Endothelial cell of umbilical vein (primary cell): ENCODE results near the gene ADAM22. TPM values are rescaled to one million over a fixed set of nuclear protein-coding genes. Genes with fewer than 3 reads are reported as not detected.

Experiments used
- BruUV-seq: library from RNA; stranded (reverse); fragments of 400-500 nt; replicated peaks from 2 replicates; lab custom pipeline; 2021; lab: Mats Ljungman, UMichigan
- CTCF ChIA-PET: fragments of 300-600, 350-600 bp; sonication (Branson Sonifier 250); formaldehyde crosslinking; loops from one replicate; lab custom pipeline; 2021; ENCODE audit warnings: antibody characterized with exemption, inconsistent platforms; lab: Charles Lee
- POLR2A ChIA-PET: fragments of 300-600, 350-600 bp; sonication (Branson Sonifier 250); formaldehyde crosslinking; loops from one replicate; lab custom pipeline; 2021; ENCODE audit warnings: antibody characterized with exemption, inconsistent platforms; lab: Charles Lee
- DNase-seq: peaks from one replicate; pipeline ENCODE4 v3.0.0-alpha.2; 2011; ENCODE audit warnings: low read depth, low spot score
- FAIRE-seq: peaks from 2 replicates; lab custom pipeline; 2011; peaks lifted over from hg19 to GRCh38; lab: Jason Lieb, UNC
- H2AFZ ChIP-seq: 2 replicates; pipeline ENCODE4 v1.6.0; 2012; ENCODE audit warnings: low read depth, low read length, control low read depth, inconsistent platforms
- H3K27ac ChIP-seq: 2 replicates; pipeline ENCODE4 v1.5.1; 2011; ENCODE audit warnings: low read depth, mild to moderate bottlenecking, control low read depth, low read length, moderate library complexity; ENCODE audit not compliant: insufficient read depth
- H3K27me3 ChIP-seq, 2 experiments: 2 replicates each; pipeline versions ENCODE4 v1.6.0 to v1.6.1; 2011; ENCODE audit warnings: low read length in 2 of 2, mixed read lengths in 1 of 2; ENCODE audit not compliant: control insufficient read depth in 2 of 2, insufficient read depth in 2 of 2
- H3K36me3 ChIP-seq, 2 experiments: 2 replicates in 1 of 2; 3 replicates in 1 of 2; pipeline ENCODE4 v1.5.1; 2011; ENCODE audit warnings: low read length in 2 of 2, mild to moderate bottlenecking in 1 of 2, moderate library complexity in 1 of 2; ENCODE audit not compliant: control insufficient read depth in 2 of 2, insufficient read depth in 2 of 2; ENCODE audit errors: extremely low read depth in 1 of 2
- H3K4me1 ChIP-seq: 3 replicates; pipeline ENCODE4 v1.5.1; 2011; ENCODE audit warnings: mild to moderate bottlenecking, low read length; ENCODE audit not compliant: control insufficient read depth, insufficient read depth; ENCODE audit errors: extremely low read depth
- H3K4me2 ChIP-seq: 2 replicates; pipeline ENCODE4 v1.6.1; 2011; ENCODE audit warnings: low read length, control low read depth, mixed read lengths; ENCODE audit not compliant: insufficient read depth
- H3K4me3 ChIP-seq, 3 experiments: fragments of 200-600 bp in 1 of 3; sonication (generic), shearing (Covaris generic) in 1 of 3; replicated peaks in 1 of 3; 2 replicates each; pipeline ENCODE4 v1.5.1; 2011 to 2016; ENCODE audit warnings: control low read depth in 3 of 3, low read length in 3 of 3, mild to moderate bottlenecking in 2 of 3, inconsistent platforms in 1 of 3, low read depth in 1 of 3, moderate library complexity in 1 of 3; ENCODE audit not compliant: insufficient read depth in 1 of 3
- H3K79me2 ChIP-seq: 2 replicates; pipeline ENCODE4 v1.6.0; 2012; ENCODE audit warnings: low read length, inconsistent platforms; ENCODE audit not compliant: control insufficient read depth, insufficient read depth
- H3K9ac ChIP-seq: replicated peaks from 2 replicates; pipeline ENCODE3; 2011; ENCODE audit warnings: low read length, control low read depth; ENCODE audit not compliant: insufficient read depth; ENCODE audit errors: extremely low read depth
- H3K9me1 ChIP-seq: replicated peaks from 3 replicates; pipeline ENCODE4 v1.6.0; 2011; ENCODE audit warnings: mild to moderate bottlenecking, low read length; ENCODE audit not compliant: control insufficient read depth, insufficient read depth; ENCODE audit errors: extremely low read depth
- H3K9me3 ChIP-seq: replicated peaks from 2 replicates; pipeline ENCODE4 v1.5.1; 2012; ENCODE audit warnings: low read length, inconsistent platforms; ENCODE audit not compliant: control insufficient read depth, insufficient read depth
- H4K20me1 ChIP-seq: replicated peaks from 2 replicates; pipeline ENCODE3; 2011; ENCODE audit warnings: mild to moderate bottlenecking, low read length; ENCODE audit not compliant: control insufficient read depth, insufficient read depth; ENCODE audit errors: extremely low read depth
- CTCF ChIP-seq, 2 donors: IDR thresholded peaks; 1 replicate in 1 of 2; 2 replicates in 1 of 2; pipeline ENCODE4 v1.5.1; 2011; ENCODE audit warnings: low read length in 2 of 2, mild to moderate bottlenecking in 2 of 2, moderate library complexity in 2 of 2, control low read depth in 1 of 2, inconsistent platforms in 1 of 2, low read depth in 1 of 2; ENCODE audit not compliant: insufficient read depth in 1 of 2; ENCODE audit errors: extremely low read depth in 1 of 2
- EZH2 ChIP-seq: IDR thresholded peaks from 2 replicates; pipeline ENCODE4 v1.6.1; 2012; ENCODE audit warnings: borderline replicate concordance, low read depth, mild to moderate bottlenecking, moderate library complexity, low read length, inconsistent platforms; ENCODE audit not compliant: severe bottlenecking
- FOS ChIP-seq: IDR thresholded peaks from 2 replicates; pipeline ENCODE4 v1.6.1; 2011; ENCODE audit warnings: mild to moderate bottlenecking, low read length, moderate library complexity, borderline replicate concordance; ENCODE audit not compliant: insufficient read depth
- GATA2 ChIP-seq: IDR thresholded peaks from 2 replicates; pipeline ENCODE4 v1.7.0; 2011; ENCODE audit warnings: low read depth, mild to moderate bottlenecking, moderate library complexity, mixed read lengths, low read length; ENCODE audit not compliant: insufficient read length, insufficient read depth
- JUN ChIP-seq: IDR thresholded peaks from 2 replicates; pipeline ENCODE4 v1.6.1; 2011; ENCODE audit warnings: borderline replicate concordance, low read depth; ENCODE audit not compliant: insufficient read length, insufficient read depth
- MAX ChIP-seq: IDR thresholded peaks from 2 replicates; pipeline ENCODE4 v1.6.1; 2011; ENCODE audit not compliant: insufficient read depth, insufficient read length
- MYC ChIP-seq: IDR thresholded peaks from one replicate; pipeline ENCODE4 v1.6.1; 2011; ENCODE audit warnings: mild to moderate bottlenecking, low read depth, low read length
- POLR2A ChIP-seq: IDR thresholded peaks from 2 replicates; pipeline ENCODE4 v1.6.1; 2012; ENCODE audit warnings: low read depth, mild to moderate bottlenecking, control low read depth, low read length
- POLR2AphosphoS5 ChIP-seq: IDR thresholded peaks from 2 replicates; pipeline ENCODE4 v1.6.1; 2012; ENCODE audit warnings: low read depth, mild to moderate bottlenecking, control low read depth, low read length, moderate library complexity; ENCODE audit not compliant: insufficient read depth
- dilution Hi-C: fragments of 300-500 bp; cut with MboI; formaldehyde crosslinking; loops from one replicate; pipeline ENCODE4 v1.15.0; 2019; ENCODE audit warnings: low sequenced_read_pairs; ENCODE audit not compliant: extremely low pct_ligation_motif_present
- intact Hi-C: fragments of 100-400 bp; cut with micrococcal nuclease; formaldehyde crosslinking; loops from one replicate; pipeline ENCODE4 v1.10.0; 2022
- polyA plus RNA-seq, 4 experiments: library from polyadenylated mRNA; depleted of rRNA in 3 of 4; stranded (reverse) in 3 of 4; unstranded in 1 of 4; fragments of >200 nt; gene quantifications; 2 replicates each; pipeline versions ENCODE4 v1.2.1 to v1.2.3, GENCODE V29; 2011 to 2012; ENCODE audit warnings: missing spikeins in 1 of 4
- total RNA-seq: library from RNA; stranded (reverse); gene quantifications from 2 replicates; pipeline ENCODE4 v1.2.3, GENCODE V29; 2021

The ADAM22 gene
- total and polyA plus RNA-seq, 2 donors (not counting 3 experiments of a cell fraction or from before 2014, with no cell fraction given), result 0.33 to 0.53 TPM

GRCh38 chr7:88072715-88073055, 138.6 kb downstream of the ADAM22 start:
- dilution Hi-C loops, result no loop called here

More at GRCh38 chr7:88072715-88073055, 138.6 kb downstream of the ADAM22 start:
- intact Hi-C loops, result no loop called here
- Histone ChIP-seq H3K9me3 (no peaks in the 10 kb centered on the region), H3K9ac (no peak overlapping the region), H4K20me1 (no peaks in the 10 kb centered on the region), H3K27me3 (no peaks in the 10 kb centered on the region), H3K4me1 (no peaks in the 10 kb centered on the region), H3K4me3 (no peak overlapping the region), H3K36me3 (no peaks in the 10 kb centered on the region), H3K4me2 (no peak overlapping the region), H3K9me1 (no peaks in the 10 kb centered on the region), H3K79me2 (no peaks in the 10 kb centered on the region), H3K27ac (no peak overlapping the region), H2AFZ (no peak overlapping the region)
- TF ChIP-seq POLR2A (no peak), MYC (no peak), MAX (no peak), JUN (no peak), GATA2 (no peak), FOS (no peak), CTCF (IDR thresholded peaks at IDR 0.05; ENCODE audit: extremely low read depth in 1 of 2, insufficient read depth in 1 of 2, low read depth in 1 of 2, low read length in 2 of 2) (no peak), POLR2AphosphoS5 (no peak), EZH2 (no peak)
- DNase-seq (no peak), FAIRE-seq (no peak)
- CTCF ChIA-PET, result interaction anchor here (1.0 to 1.3 kb wide), 2 partner anchors 13 to 32 kb away, joined by 3 read pairs; no protein-coding TSS in a partner anchor
- POLR2A ChIA-PET, result no interaction called here
- BruUV-seq, result no TSS peak
